IPS DF 4.7 (cell line): ENCODE data around the gene COL13A1.

ENCODE experiments used
- DNase-seq: peaks from one replicate; pipeline ENCODE4 v3.0.0-alpha.2; 2013; ENCODE audit warnings: low spot score; ENCODE audit errors: extremely low read depth

Gene COL13A1

DNA sequence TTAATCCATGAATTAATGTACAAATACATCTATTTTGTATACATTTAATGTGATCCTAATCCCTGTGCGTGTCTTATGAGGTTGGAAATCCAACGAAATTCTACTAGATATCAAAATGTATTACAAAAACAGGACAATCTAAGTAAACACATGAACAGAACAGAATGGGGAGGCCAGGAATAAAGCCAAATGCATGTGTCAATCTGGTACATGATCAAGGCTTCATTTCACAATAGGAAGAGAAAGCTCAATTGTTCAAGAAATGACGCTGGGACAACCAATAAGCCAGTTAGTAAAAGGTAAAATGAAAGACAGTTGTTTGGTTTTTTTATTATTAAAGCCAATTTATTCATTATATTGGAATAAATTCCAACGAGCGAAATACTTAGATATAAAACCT lies 83.0 kb downstream of the COL13A1 start:
- no peak for DNase-seq

DNA sequence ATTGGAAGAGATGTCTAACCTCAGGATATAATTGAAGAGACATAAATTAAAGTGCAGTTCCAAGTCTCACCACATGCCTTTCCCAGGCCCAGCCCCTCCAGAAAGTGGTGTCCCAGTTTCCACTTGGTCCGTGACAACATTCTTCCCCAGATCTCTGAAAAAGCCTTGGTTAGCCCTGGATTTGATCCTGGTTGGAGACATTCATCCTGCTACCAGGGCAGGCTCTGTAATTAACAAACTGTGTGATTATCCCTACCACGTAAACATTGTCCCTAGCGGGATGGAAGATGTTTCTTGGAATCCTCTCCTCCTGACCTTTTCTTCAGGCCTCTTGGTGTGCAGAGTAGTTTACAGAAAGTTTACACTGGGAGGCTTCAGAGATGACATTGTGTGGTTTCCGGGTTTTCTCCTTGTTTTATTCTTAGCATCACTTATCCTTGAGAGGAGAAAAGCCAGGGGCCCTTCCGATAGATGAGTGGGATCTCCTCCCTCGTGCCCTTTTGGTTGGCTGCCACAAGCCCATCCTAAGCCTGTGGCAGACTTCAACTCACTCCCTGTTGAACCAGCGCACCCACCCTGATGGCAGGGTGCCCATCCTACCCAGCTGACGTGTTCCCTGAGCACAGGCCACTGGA lies 83.8 kb downstream of the COL13A1 start:
- DNase-seq, result no peak

DNA sequence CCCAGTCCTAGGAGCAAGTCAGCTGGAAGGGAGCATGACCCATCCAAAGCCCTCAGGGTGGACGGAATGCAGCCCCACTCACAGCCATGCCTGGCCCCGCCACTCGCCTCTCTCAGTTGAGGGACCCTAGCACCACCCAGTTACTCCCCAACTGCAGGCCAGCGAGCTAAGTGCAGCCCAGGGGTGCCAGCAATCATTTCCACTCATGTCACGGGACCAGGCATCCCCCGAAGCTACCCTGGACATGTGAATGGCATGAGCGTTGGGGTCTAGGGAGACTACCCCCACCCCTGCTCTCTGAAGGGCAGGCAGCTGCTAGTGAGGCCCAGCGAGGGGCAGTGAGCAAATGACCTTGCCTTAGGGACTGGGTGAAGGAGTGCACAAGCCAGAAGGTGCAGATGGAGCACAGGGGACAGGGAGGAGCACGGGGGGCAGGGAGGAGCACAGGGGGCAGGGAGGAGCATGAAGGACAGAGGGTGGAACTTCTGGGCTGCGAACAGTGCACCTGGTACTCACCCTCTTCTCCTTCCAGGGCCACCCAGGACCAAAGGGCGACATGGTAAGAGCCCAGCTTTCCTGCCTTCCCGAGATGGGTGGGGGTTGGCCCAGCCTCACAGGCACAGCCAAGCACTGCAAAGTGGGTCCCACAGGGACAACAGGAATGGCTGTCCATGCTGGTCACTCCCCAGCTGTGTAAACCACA lies 87.3 kb downstream of the COL13A1 start:
- DNase-seq, result no peak

DNA sequence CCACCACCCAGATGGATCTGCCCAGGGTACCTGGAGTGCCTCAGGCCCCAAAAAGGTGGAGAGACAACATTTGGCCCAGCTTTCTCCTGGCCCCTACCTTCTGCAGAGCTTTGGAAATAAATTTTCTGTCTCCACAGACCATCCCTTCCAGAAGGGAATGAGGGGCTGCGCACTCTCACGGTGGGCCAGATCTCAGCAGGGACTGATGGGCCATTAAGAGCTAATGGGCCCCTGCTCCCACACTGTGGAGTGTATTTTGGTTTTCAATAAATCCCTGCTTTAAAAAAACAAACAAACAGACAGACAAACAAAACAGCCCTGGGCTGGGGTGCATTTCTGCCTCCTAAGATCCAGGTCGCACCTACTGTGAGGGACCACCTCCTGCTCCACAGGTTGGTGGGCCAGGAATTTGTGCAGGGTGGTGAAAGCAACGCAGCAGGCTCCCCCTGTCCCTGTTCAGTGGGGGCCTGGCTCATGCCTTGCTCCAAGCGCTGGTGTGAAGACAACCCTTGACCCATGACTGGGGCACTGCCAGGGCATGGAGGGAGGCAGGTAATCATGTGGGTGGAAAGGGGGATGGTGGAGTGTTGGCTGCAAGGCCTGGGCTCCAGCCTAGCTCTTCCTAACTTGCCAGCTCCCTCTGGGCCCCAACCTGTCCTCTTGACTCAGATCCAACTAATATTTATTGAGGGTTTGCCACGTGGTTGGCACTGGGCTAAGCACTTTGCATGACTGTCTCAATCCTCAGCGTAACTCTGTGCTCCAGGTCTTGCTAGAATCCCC lies 88.5 kb downstream of the COL13A1 start:
- DNase-seq, result no peak

DNA sequence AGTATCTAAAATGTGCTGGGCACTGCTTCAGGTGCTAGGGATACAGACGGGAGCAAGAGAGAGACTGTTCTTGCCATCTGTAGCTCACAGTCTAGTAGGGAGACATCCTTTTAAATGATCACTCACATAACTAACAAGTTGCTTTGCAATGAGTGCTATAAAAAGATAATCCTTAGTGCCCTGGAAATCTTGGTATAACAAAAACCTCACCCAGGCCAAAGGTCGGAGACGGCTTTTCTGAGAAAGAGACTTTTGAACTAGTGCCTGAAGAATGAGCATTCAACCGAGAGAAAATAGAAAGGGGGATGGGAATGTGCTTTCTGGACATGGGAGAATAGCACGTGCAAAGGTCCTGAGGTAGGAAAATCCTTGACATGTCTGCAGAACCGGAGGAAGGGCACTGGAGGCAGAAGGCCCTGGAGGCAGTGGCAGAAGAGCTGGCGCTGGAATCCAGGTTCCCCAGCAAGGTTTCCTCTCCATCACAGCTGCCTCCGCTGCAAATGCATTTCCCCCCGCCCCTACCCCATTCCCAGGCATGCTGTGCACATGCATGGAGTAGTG lies 89.4 kb downstream of the COL13A1 start:
- DNase-seq, result no peak

DNA sequence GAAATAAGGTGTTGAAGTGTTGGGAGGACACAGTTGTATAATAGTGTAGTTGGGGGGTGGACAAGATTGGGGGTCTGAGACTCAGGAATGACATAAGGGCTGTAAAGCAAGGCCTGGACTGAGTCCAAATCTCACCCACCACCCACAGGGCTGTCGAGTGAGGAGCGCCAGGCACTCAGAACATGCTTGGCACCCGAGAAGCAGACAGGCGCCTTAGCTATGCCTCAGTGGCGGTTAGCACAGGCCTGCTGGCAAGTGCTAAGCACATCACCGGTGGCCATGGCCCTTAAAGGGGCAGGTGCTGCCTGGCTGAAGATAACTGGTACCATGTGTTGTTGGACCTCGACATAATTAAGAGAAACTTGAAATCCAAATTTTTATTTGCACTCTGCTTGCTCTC lies 90.7 kb downstream of the COL13A1 start:
- DNase-seq, result no peak

DNA sequence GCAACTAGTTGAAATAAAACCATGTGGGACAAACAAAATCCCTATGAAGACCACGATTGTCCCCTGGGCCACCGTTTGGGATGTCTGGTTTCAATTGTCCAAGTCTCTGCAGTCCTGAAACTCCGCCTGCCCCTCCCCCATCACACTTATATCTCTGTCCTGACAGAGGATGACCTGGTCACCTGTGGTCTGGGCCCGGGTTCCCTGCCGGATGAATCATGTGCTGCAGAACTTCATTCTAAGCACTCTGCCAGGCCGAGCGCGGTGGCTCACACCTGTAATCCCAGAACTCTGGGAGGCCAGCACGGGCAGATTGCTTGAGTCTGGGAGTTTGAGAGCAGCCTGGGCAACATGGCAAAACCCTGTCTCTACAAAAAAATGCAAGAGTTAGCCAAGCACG lies 91.1 kb downstream of the COL13A1 start:
- DNase-seq, result no peak

DNA sequence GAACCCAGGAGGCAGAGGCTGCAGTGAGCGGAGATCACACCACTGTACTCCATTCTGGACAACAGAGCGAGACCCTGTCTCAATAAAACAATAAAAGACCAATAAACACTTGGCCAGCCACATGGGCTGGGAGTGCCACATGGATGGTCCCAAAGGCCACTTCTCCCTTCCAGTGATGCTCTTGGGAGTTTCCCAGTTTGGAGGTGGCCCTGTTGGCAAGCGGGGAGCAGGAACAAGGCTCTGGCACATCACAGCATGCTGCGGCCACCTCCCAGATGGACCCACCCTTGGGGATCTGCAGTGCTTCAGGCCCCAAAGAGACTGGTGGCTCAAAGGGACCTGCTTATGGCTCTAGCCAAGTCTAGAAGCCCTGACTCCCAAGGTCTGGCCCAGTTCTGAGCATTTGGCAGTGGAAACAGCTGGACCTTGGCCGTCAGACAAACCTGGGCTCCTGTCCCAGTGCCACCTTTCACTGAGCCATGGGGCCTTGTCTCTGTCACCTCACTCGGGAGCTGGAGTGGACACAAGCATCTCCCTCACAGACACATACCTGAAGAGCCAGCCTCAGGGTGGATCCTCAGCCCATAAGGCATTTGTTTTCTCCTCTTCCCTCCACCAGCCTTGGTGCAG lies 91.7 kb downstream of the COL13A1 start:
- no peak for DNase-seq

DNA sequence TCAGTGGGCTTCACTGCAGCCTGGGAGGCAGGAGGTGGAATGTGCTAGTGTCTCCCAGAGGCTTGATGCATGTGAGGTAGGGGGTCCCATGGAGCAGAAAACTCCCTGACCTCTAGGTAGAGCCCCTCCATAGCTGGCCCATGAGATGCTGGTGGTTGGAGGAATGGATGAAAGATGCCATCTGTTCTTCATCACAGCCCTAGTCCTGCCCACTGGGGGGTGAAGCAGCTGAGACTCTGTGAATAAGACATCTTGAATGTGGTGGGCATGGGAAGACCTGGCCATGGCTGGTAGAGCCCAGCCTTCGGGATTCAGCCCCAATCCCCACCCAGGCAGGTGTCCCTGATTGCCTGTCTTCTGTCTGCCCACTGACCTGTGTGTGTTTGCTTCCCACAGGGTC lies 92.5 kb downstream of the COL13A1 start:
- DNase-seq, result no peak

DNA sequence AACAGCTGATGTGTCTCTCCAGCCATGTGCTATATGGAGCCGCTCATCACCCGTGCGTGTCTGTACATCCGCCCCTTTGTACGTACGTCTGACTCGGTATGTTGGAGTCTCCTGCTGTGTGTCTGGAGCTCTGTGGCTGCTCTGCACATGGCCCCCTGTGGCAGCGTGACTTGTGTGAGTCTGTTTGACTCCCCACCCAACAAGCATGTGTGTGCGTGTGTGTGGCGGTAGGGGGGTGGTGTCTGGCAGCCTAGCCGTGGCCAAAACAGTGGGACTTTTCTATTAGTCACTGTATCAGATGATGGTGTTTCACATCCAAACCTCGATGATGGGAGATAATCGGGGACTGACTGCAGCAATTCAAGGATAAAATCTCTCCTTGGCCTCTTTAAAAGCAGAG lies 94.1 kb downstream of the COL13A1 start:
- no peak for DNase-seq

DNA sequence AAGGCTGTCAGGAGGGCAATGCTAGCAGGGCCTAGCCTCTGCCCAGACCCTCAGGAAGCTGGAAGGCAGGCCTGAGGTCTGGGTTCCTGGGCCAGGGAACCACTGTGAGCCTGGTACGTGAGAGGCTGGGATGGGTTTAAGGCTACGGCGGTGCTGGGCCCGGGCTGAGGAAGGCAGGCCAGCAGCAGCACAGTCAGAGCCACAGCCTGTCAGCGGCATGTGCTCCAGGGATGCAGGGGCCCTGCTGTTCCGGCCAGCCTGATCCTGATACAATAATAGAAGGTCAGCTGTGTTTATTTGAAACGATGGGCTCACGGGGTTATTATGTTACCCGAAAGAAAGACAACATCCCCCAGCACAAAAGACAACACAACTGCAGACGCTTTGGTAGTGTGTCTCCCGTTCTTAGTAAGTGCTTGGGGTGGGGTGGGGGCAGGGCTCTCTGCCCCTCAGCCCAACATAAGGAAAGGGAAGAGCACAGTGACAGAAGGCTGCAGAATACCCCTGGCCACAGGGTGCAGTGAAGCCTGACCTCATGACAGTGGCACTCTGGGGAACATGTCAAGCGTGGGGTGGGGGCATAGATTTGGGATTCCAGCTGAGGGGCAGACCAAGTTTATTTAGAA lies 95.0 kb downstream of the COL13A1 start:
- no peak for DNase-seq

DNA sequence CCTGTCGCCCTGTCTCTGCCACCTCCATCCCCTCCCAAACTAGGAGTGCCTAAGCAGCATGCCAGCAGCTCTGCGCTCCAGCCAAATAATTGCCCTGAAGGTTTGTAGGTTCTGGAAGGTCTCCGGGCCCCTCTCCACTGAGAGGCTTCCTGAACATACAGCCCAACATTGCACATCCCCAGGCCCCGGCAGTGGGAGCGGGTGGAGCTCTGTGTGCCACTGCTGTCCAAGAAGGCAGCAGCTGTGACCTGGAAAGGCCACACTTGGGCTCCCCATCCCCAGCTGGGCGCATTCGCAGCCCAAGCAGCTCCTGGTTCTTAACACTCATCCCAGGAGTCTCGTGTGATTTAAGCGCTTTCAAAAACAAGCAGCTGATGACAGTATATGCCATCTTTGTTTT lies 95.7 kb downstream of the COL13A1 start:
- no peak for DNase-seq

DNA sequence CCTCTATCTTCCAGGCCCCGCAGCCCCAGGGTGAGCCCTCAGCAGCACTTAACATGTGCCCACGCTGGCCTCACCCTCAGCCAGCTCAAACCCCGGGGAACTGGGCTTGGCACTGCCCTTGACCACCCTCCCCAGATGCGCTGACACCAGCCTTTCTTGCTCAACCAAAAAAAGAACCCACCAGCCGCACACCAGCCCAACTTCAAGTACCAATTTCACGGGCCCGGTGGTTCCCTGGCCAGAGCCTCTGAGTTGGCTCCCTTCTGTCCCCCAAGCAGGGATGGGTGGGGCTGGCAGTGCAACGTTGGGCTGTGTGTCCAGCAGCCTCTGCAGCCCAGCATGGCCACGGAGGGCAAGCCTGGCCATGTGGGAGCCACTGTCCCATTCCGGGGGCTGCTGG lies 96.3 kb downstream of the COL13A1 start:
- DNase-seq, result no peak

DNA sequence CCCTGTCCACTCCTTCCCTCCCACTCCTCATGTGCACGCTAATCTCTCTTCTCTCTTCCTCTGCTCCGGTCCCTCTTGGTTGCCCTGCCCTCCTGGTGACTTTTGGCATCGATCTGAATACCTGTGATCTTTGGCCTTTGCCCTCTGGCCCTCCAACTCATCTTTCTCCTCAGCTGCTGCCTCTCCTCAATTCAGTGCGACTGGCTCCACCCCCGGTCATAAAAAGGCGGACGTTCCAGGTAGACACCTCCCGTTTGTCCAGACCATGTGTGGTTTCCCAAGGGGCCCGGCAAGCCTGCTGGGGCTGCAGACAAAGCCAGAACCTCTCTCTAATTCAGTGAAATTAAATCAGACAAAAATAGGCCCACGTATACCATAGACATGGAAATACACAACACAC lies 96.8 kb downstream of the COL13A1 start:
- no peak for DNase-seq

DNA sequence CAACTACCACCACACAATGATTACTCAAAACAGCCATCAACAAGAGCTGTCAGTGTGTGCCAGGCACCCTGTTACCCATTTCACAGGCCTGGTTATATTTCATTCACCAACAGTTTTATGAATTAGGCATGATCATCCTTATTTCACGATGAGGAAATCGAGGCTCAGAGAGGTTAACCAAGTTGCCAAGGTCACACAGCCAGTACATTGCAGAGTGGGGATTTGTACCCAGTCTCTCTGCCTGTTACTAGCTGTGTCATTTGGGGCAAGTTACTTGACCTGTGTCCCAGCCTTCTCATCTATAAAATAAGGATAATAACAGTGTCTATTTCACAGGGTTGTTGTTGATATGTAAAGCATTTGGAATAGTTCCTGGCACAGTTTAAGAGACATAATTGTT lies 97.2 kb downstream of the COL13A1 start:
- no peak for DNase-seq

DNA sequence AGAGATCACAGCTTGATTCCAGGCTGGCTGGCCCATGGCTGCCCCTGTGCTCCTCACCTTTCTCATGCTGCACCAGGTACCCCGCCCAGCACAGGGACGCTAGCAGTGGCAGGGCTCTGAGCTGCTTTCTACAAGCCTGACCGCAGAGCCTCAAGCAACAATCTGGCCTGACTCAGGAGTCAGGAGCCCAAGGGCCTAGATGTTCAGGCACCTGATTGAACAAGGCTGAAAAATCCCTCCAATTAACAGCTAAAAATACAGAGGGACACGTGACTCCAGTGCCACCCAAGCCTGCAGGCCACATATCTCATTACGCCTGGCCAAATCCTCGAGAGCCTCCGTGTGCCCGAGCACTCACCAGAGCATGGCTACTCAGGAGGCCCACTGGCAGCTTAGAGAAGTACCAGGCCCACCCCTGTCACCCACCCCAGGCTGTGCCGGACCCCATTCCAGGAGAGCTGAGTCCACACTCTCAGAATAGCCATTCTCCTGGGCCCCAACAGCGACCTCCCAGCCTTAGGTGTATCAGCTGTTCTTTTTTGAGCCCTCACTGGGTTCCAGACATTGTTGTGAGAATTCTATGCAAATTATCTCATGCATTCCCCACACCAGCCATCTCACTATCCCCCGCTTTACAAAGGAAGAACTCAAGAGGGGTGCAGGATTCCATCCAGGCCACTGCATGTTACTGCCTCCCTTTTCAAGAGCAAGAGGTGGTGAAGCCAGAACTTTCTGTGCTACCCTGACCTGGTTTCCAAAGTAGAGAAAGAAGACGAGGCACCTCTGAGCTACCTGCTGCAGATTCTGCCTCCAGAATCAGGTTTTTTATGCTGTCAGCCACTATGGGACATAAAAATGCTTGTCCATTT lies 98.3 kb downstream of the COL13A1 start:
- no peak for DNase-seq

DNA sequence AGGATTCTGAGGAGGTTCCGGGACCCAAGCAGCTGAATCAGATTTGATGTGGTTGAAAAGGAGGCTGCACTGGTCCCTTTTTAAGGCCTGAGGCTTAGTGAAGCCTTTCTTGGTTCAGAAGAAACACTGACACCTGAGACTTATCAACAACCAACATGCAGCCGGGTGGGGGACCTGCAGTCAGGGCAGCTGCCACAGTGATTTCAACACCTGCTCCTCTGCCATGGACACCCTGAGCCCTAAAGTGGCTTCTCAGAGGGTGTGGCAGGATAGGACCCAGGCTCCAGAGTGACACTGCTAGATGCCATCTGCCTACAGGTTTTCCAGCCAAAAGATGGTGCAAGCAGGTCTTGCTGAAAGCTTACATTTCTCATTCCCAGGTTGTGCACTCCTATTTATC lies 99.3 kb downstream of the COL13A1 start:
- DNase-seq, result no peak

DNA sequence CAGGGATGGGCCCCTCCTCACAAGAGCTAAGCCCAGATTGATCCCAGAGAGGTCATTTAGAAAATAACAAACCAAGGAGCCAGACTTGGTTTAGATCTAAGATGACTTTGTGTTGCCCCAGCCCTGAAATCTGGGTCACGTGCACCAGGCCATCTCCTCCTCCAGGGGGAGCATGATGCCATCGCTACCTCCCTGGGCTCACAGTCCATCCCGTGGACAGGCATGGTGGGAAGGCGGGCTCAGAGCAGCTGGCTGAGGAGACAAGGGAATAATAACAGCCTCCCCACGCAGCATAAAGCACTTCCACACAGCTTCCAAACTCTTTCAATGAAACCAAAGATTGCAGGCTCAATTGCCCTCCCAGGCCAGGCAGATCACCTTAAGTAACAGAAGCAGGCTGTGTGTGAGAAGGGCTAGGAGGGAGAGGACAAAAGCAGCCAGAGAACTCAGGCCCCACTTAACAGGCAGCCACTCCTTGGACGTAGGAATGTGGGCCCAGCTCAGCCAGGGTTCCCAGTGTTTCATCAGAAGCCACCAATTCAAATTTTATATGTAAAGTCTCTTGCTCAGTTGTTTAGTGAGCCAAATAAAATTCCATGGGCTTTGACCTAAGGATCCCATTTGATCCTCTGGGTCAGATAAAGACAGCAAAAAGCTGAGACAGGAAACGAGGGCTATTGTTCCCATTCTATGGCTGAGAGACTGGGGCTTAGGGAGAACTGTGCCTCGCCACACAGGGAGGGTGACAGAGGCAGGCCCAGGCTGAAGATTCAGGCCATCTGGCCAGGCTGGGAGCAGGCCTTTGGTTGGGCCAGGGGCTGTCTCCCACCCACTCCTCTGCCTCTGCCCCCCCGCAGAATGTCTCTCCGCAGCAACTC lies 100.2 kb downstream of the COL13A1 start:
- DNase-seq, result peak; percentile 41

DNA sequence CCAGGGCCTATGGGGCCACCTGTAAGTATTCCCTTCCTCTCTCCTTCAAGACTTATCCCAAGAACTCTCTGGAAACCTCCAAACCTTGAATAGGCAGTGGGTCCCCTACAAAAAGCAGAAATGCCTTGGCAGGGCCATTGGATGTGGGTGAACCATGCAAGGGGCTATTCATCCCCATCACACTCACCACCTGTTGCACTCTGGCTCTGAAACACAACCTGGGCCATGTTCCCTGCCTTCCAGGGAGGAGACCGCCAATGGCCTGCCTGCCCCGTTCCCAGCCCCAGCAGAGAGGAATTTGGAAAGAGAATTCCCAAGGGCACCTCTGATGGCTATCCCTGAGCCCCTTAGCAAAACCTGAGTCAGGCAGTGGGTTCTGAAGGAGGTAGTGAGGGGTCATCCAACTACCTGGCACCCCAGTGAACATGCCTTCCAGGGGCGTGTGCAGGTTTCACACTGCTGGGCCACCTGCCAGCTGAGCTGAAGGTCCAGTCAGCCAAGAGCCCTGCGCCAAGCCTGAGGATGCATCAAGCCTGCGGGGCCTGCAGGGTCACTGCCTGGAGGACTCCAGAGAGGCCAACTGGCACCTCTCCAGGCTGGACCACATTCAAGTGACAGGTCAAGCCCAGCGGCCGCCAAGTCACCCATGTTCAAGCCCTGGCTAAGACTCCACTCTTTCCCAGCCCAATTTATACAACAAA lies 101.3 kb downstream of the COL13A1 start:
- no peak for DNase-seq
